NCI-H2107 treated with DMSO at 0.1 percent for 48 hours (cell line): ENCODE data around the gene CRYAB.
"Not testable (repeated sequence)": the region's sequence is repeated elsewhere in the genome, so short reads cannot be mapped to it uniquely, and the experiment has no call there.

Source experiments
- DNase-seq: peaks from one replicate; lab custom pipeline; 2025; ENCODE audit not compliant: unreplicated experiment; lab: John Stamatoyannopoulos, UW

CRYAB gene

GRCh38 chr11:111933872-111934271 is 22.3 kb upstream of the CRYAB start:
- DNase-seq, result no peak

- not testable (repeated sequence) for DNase-seq
These were observed 21.6 kb upstream of the CRYAB start for GRCh38 chr11:111933176-111933575.

GRCh38 chr11:111932611-111932950 is 21.0 kb upstream of the CRYAB start:
- no peak for DNase-seq

- DNase-seq, result no peak
These were observed 18.9 kb upstream of the CRYAB start for GRCh38 chr11:111930472-111930871.

- peak; percentile 84 for DNase-seq
These were observed 15.2 kb upstream of the CRYAB start for GRCh38 chr11:111926505-111927391.

GRCh38 chr11:111925953-111926352 is 14.4 kb upstream of the CRYAB start:
- DNase-seq, result no peak

- DNase-seq, result no peak
These were observed 12.4 kb upstream of the CRYAB start for GRCh38 chr11:111923951-111924350.

GRCh38 chr11:111923351-111923788 is 11.8 kb upstream of the CRYAB start:
- DNase-seq, result no peak

- DNase-seq, result no peak
These were observed 11.2 kb upstream of the CRYAB start for GRCh38 chr11:111922803-111923202.

GRCh38 chr11:111921541-111922230 is 10.1 kb upstream of the CRYAB start:
- no peak for DNase-seq

GRCh38 chr11:111920908-111921307 is 9.3 kb upstream of the CRYAB start:
- no peak for DNase-seq

GRCh38 chr11:111918390-111919256 is 7.1 kb upstream of the CRYAB start, which contains the start of gene C11orf52:
TSS of gene C11orf52 (plus strand) at chr11:111918913. CDS start at chr11:111918973, 60 bp downstream.
- DNase-seq, result peak; percentile 94

- DNase-seq, result no peak
These were observed 6.2 kb upstream of the CRYAB start for GRCh38 chr11:111917788-111918187.

- DNase-seq, result no peak
These were observed 5.7 kb upstream of the CRYAB start for GRCh38 chr11:111917312-111917711.

- DNase-seq, result no peak
These were observed 5.2 kb upstream of the CRYAB start for GRCh38 chr11:111916768-111917167.

GRCh38 chr11:111913997-111914396 is 2.4 kb upstream of the CRYAB start:
- peak; percentile 41 for DNase-seq

- DNase-seq, result no peak
These were observed 1.7 kb upstream of the CRYAB start for GRCh38 chr11:111913031-111913861.

GRCh38 chr11:111912535-111912934 is 965 bp upstream of the CRYAB start, which contains the start of gene HSPB2:
TSS of gene HSPB2 (plus strand) at chr11:111912734. CDS start at chr11:111912830, 96 bp downstream.
- no peak for DNase-seq

GRCh38 chr11:111910676-111911562 is 651 bp downstream of the CRYAB start:
- peak; percentile 31 for DNase-seq
